ENCODE measurements around the gene KRTAP4-16.
"Not testable (repeated sequence)": the region's sequence is repeated elsewhere in the genome, so short reads cannot be mapped to it uniquely, and the experiment has no call there.

KRTAP4-16 gene

DNA sequence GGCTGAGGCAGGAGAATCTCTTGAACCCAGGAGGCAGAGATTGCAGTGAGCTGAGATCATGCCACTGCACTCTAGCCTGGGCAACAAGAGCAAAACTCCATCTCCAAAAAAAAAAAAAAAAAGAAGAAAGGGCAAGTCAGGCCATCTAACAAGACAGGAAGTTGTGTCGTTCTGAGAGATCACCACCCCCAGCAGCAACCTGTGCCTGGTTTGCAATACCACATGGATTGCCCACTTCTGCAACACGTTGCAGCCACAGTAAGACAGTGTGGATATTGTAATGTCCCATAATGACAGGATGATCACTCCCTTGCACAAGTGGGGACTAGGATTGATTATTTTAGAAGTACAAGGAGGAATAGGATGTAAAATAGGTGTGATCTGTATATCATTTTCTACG is 33.0 kb downstream of the KRTAP4-16 start:
- no peak for DNase-seq

DNA sequence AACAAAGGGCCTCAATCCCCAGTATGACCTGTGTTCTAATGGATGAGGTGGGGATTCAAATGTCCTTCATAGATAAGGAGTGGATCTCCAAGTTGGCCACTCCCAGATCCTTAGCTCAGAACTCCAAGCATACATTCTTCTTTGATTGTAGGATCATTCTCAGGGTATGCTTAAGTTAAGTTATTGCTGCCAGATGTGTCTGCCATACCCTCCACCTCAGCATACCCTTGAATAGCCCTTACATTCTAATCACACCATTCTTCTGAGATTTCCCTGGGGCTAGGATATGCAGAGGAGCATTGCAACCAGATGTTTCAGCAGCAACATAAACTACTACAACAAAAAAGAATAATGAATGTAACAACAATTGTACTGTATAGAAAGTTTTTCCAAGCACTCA is 34.7 kb downstream of the KRTAP4-16 start:
- DNase-seq = peak; percentile 71

- peak; percentile 96 for DNase-seq
Observed at GRCh38 chr17:41065829-41066624, 36.0 kb downstream of the KRTAP4-16 start, which contains the start of gene KRTAP2-4. Gene KRTAP2-4, minus strand, starts transcription at chr17:41065879. Its CDS starts 34 bp downstream, at chr17:41065845.

DNA sequence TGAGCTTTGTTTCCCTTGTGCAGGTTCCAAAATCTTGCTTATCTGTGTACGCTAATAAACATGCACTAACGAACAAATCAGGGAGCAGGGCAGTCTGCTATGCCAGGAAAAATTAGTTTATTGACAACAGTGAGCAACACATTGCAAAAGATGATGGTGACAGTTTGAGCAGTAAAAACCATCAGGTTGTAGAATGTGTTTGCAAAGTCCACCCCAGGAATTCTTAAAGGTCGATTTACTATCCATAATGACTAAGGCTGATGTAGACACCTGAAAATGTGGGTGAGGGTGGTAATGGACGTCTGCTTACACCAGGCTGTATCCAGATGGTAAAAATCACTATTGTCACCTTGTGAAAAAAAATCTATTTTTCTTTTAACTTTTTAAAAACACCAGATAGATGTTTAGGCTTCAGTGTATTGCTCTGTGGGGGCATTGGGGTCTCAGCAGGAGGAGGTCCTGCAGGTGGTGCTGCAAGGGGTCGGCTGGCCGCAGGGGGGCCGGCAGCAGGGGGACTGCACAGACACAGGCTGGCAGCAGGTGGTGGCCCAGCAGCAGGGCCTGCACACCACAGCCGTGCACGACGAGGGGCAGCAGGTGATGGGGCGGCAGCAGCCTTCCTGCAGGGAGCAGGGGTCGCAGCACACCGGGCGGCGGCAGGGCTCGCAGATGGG is 36.9 kb downstream of the KRTAP4-16 start:
- not testable (repeated sequence) for DNase-seq

- DNase-seq = no peak
Observed at GRCh38 chr17:41064301-41064700, 37.7 kb downstream of the KRTAP4-16 start.

GRCh38 chr17:41063449-41063848 is 38.6 kb downstream of the KRTAP4-16 start:
- no peak for DNase-seq

- peak; percentile 97 for DNase-seq
Observed at GRCh38 chr17:41061964-41062363, 40.0 kb downstream of the KRTAP4-16 start.

DNA sequence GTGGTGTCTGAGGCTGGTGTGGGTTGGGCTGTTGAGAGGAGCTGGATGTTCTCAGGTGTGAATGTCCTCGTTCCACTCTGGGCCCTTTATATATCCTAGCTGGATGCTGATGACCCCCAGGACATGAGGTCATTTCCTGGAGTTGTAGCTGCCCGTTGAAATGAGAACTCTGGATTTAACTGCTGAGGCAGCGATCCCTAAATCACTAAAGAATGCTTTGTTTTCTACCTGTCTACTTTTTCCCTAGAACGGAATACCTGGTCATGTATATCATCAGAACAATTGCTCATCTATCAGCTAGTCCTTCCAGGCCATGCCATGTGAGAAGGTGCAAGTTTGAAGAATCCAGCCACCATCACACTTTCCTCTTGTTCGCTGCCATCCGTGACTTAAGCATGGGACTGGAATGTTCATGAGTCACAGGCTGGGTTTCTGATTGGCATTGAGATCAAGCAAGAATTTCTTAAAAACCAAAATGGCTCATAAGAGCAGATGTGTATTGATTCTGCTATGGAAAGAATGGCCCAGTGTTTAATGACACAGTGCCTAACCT is 41.9 kb downstream of the KRTAP4-16 start, which contains the start of gene KRTAP2-3:
Gene KRTAP2-3, minus strand, starts transcription at position 63 of the 553 bp plus-strand sequence. CDS start 64 bp downstream, outside the sequence.
- peak; percentile 98 for DNase-seq

DNA sequence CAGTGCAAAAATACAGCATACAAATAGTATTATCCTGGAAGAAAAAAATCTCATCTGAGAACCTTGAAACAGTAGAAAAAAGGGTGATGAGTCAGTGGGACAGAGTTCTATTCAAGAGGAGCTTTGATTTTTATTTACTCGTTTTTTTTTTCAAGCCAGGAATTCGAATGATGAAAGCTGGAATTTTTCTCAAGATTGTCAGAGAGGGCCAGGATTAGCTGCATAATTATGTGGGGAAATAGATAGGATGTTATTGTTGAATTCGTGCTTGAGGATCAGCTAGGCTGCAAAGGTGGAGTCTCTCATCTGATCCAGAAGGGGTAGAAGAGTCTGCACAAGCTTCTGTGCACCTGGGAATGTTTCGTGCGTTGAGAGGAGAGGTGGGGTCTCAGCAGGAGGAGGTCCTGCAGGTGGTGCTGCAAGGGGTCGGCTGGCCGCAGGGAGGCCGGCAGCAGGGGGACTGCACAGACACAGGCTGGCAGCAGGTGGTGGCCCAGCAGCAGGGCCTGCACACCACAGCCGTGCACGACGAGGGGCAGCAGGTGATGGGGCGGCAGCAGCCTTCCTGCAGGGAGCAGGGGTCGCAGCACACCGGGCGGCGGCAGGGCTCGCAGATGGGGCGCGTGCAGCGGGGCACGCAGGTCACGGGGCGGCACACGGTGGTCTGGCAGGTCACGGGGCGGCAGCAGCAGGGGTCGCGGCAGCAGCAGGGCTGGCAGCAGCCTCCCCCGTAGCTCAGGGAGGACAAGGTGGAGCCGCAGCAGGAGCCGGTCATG is 42.5 kb downstream of the KRTAP4-16 start:
- DNase-seq = peak; percentile 96

DNA sequence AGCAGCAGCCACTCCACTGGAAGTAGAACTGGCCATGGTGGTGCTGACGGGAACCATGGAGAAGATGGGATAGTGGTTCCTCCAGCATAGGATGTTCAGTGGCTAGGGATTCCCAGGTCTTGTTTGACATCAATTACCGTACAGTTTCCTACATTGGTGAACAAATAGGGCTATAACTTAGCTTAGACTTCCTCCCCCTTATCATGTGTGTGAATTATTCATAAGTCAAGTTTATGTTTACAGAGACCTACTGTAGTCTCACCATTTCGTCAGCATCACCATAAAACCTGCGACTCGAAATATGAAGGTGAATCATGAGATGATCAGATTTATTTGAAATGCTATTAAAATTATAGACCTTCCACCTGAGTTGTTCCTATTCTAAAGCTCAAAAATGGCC is 43.3 kb downstream of the KRTAP4-16 start:
- DNase-seq = peak; percentile 45

- DNase-seq = no peak
Observed at GRCh38 chr17:41057547-41057946, 44.5 kb downstream of the KRTAP4-16 start.

- DNase-seq = not testable (repeated sequence)
Observed at GRCh38 chr17:41055130-41055529, 46.9 kb downstream of the KRTAP4-16 start, which contains the start of gene KRTAP2-2. Gene KRTAP2-2, minus strand, starts transcription at chr17:41055230. Its CDS starts 19 bp downstream, at chr17:41055211.

DNA sequence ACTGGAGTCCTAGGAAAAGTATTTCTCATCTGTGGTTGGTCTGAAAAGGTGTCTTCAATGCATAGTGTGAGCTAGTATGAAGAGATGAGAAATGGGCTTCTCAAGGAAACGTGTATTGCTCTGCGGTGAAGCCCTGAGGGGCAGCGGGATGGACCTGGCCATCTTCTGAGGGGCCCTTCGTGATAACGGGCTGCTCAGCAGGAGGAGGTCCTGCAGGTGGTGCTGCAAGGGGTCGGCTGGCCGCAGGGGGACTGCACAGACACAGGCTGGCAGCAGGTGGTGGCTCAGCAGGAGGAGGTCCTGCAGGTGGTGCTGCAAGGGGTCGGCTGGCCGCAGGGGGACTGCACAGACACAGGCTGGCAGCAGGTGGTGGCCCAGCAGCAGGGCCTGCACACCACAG is 47.5 kb downstream of the KRTAP4-16 start:
- not testable (repeated sequence) for DNase-seq

DNA sequence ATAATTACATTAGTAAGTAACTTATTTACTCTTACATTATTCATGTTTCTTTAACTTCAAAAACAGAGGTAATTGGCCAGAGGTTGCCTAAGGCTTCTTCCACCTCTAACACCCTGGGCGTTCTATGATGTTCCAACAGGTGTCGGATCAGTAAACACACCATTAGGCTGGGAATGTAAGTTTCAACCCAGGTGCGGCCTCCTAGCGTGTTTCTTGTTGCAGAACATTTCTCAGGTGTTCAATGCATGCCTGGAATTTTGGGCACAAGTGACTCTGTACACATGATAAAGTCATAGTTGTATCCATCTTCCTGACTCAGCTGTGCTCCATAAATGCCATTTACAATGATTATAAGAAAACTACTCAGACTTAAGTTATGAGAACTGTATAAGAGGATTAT is 48.0 kb downstream of the KRTAP4-16 start:
- no peak for DNase-seq

DNA sequence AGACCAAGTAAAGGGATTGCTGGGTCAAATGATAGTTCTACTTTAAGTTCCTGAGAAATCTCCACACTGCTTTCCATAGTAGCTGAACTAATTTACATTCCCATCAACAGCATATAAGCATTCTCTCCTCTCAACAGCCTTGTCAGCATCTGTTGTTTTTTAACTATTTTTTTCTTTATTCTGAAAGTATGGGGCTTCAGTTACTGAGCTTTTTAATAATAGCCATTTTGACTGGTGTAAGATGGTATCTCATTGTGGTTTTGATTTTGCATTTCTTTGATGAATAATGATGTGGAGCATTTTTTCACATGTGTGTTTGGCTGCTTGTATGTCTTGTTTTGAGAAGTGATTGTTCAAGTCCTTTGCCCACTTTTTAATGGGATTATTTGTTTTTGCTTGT is 49.4 kb downstream of the KRTAP4-16 start:
- peak; percentile 73 for DNase-seq
